GM19043 (cell line): Measurements from ENCODE around the gene MRPL27.
A peak's percentile ranks its signal among the peaks of the same experiment; 100 is the strongest.
"Not testable (repeated sequence)": the region's sequence is repeated elsewhere in the genome, so short reads cannot be mapped to it uniquely, and the experiment has no call there.

Source experiments
- ATAC-seq: cut with Tn5 transposase; IDR thresholded peaks from one replicate; pipeline ENCODE4 v1.9.1; 2021; ENCODE audit warnings: low read depth; ENCODE audit not compliant: unreplicated experiment

The MRPL27 gene

GRCh38 chr17:50347117-50347893 is 25.7 kb downstream of the MRPL27 start:
- ATAC-seq, result no peak

- peak; percentile 44 for ATAC-seq
Observed at GRCh38 chr17:50346313-50347116, 26.5 kb downstream of the MRPL27 start.

GRCh38 chr17:50345432-50346312 is 27.3 kb downstream of the MRPL27 start, which contains the start of gene XYLT2:
Gene XYLT2, plus strand, starts transcription at chr17:50346126. Its CDS starts 15 bp downstream, at chr17:50346141.
- peak; percentile 76 for ATAC-seq

- no peak for ATAC-seq
Observed at GRCh38 chr17:50344731-50345365, 28.1 kb downstream of the MRPL27 start.

GRCh38 chr17:50339381-50339780 is 33.6 kb downstream of the MRPL27 start:
- no peak for ATAC-seq

GRCh38 chr17:50338645-50339044 is 34.3 kb downstream of the MRPL27 start:
- no peak for ATAC-seq

- no peak for ATAC-seq
Observed at GRCh38 chr17:50337956-50338355, 35.0 kb downstream of the MRPL27 start.

GRCh38 chr17:50333291-50334057 is 39.5 kb downstream of the MRPL27 start:
- ATAC-seq, result not testable (repeated sequence)

GRCh38 chr17:50332196-50332595 is 40.8 kb downstream of the MRPL27 start:
- no peak for ATAC-seq

- no peak for ATAC-seq
Observed at GRCh38 chr17:50331085-50331791, 41.7 kb downstream of the MRPL27 start.

- no peak for ATAC-seq
Observed at GRCh38 chr17:50330151-50330775, 42.7 kb downstream of the MRPL27 start.

GRCh38 chr17:50329716-50330115 is 43.3 kb downstream of the MRPL27 start:
- ATAC-seq, result no peak

- ATAC-seq, result no peak
Observed at GRCh38 chr17:50328363-50329325, 44.3 kb downstream of the MRPL27 start.

- no peak for ATAC-seq
Observed at GRCh38 chr17:50326831-50327364, 46.1 kb downstream of the MRPL27 start.

- no peak for ATAC-seq
Observed at GRCh38 chr17:50325906-50326305, 47.1 kb downstream of the MRPL27 start.

- ATAC-seq, result no peak
Observed at GRCh38 chr17:50323060-50323459, 49.9 kb downstream of the MRPL27 start.

GRCh38 chr17:50322271-50322670 is 50.7 kb downstream of the MRPL27 start:
- no peak for ATAC-seq
